Measurements from ENCODE around the gene XRN2. TPM values are rescaled to one million over a fixed set of nuclear protein-coding genes. Genes with fewer than 3 reads are reported as not detected.

Gene XRN2
- total RNA-seq, 1 experiment from 2014 or later = 77.7 TPM

- no peaks in the 10 kb centered on the region for H3K4me1 ChIP-seq (ENCODE audit: control insufficient read depth, insufficient read depth, low read length)
- no peak overlapping the region for H3K27ac ChIP-seq (ENCODE audit: low read length)
- TF ChIP-seq SIN3A (IDR thresholded peaks at IDR 0.05; ENCODE audit: borderline replicate concordance, insufficient read depth, low read depth, low read length) (no peak), TCF7L2 (IDR thresholded peaks at IDR 0.05; ENCODE audit: low read depth, low read length) (no peak), REST (IDR thresholded peaks at IDR 0.05; ENCODE audit: insufficient read depth in 1 of 2, low read depth in 2 of 2, low read length in 1 of 2) (no peak), POLR2AphosphoS5 (IDR thresholded peaks at IDR 0.05; ENCODE audit: low read depth, low read length) (no peak)
- TF ChIP-seq, protein P1, sequence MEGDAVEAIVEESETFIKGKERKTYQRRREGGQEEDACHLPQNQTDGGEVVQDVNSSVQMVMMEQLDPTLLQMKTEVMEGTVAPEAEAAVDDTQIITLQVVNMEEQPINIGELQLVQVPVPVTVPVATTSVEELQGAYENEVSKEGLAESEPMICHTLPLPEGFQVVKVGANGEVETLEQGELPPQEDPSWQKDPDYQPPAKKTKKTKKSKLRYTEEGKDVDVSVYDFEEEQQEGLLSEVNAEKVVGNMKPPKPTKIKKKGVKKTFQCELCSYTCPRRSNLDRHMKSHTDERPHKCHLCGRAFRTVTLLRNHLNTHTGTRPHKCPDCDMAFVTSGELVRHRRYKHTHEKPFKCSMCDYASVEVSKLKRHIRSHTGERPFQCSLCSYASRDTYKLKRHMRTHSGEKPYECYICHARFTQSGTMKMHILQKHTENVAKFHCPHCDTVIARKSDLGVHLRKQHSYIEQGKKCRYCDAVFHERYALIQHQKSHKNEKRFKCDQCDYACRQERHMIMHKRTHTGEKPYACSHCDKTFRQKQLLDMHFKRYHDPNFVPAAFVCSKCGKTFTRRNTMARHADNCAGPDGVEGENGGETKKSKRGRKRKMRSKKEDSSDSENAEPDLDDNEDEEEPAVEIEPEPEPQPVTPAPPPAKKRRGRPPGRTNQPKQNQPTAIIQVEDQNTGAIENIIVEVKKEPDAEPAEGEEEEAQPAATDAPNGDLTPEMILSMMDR (IDR thresholded peaks at IDR 0.05) = no peak
- in situ Hi-C loops (cut with HindIII; ENCODE audit: low pct_unique_long_range_greater_than_20kb, low sequenced_read_pairs) (no loop called here), intact Hi-C loops (cut with micrococcal nuclease; ENCODE audit: unreplicated experiment) (no loop called here)
- ChIA-PET POLR2A (no interaction called here), CTCF (no interaction called here)
- no peaks in the 10 kb centered on the region for H3K9me3 ChIP-seq (ENCODE audit: control insufficient read depth, insufficient read depth, low read depth, low read length)
- H3K36me3 ChIP-seq (ENCODE audit: control insufficient read depth, insufficient read depth, low read length) = peaks cover 30% of the 10 kb centered on the region
- H3K27me3 ChIP-seq (ENCODE audit: control insufficient read depth, insufficient read depth, low read length) = no peaks in the 10 kb centered on the region
- no peak overlapping the region for H3K4me3 ChIP-seq (ENCODE audit: low read depth in 2 of 2, low read length in 2 of 2)
- DNase-seq (ENCODE audit: low read depth, low spot score) (no peak), ATAC-seq (no peak)
- BruUV-seq (replicated peaks) = no TSS peak
Observed at GRCh38 chr20:21384308-21384892, 81.3 kb downstream of the XRN2 start.

GRCh38 chr20:21386111-21386510 lies 83.0 kb downstream of the XRN2 start:
- TF ChIP-seq POLR2AphosphoS5 (IDR thresholded peaks at IDR 0.05; ENCODE audit: low read depth, low read length) (no peak), REST (IDR thresholded peaks at IDR 0.05; ENCODE audit: insufficient read depth in 1 of 2, low read depth in 2 of 2, low read length in 1 of 2) (no peak), SIN3A (IDR thresholded peaks at IDR 0.05; ENCODE audit: borderline replicate concordance, insufficient read depth, low read depth, low read length) (no peak), TCF7L2 (IDR thresholded peaks at IDR 0.05; ENCODE audit: low read depth, low read length) (no peak)
- TF ChIP-seq, protein P1 (IDR thresholded peaks at IDR 0.05) = no peak
- H3K36me3 ChIP-seq (ENCODE audit: control insufficient read depth, insufficient read depth, low read length) = peaks cover 34% of the 10 kb centered on the region
- BruUV-seq (replicated peaks) = no TSS peak

More at GRCh38 chr20:21386111-21386510, 83.0 kb downstream of the XRN2 start:
- Histone ChIP-seq H3K9me3 (ENCODE audit: control insufficient read depth, insufficient read depth, low read depth, low read length) (no peaks in the 10 kb centered on the region), H3K27ac (ENCODE audit: low read length) (no peak overlapping the region), H3K4me3 (ENCODE audit: low read depth in 2 of 2, low read length in 2 of 2) (no peak overlapping the region), H3K4me1 (ENCODE audit: control insufficient read depth, insufficient read depth, low read length) (no peaks in the 10 kb centered on the region), H3K27me3 (ENCODE audit: control insufficient read depth, insufficient read depth, low read length) (no peaks in the 10 kb centered on the region)
- ATAC-seq (no peak), DNase-seq (ENCODE audit: low read depth, low spot score) (no peak)
- CTCF ChIA-PET = no interaction called here
- POLR2A ChIA-PET = no interaction called here
- in situ Hi-C loops (cut with HindIII; ENCODE audit: low pct_unique_long_range_greater_than_20kb, low sequenced_read_pairs) (no loop called here), intact Hi-C loops (cut with micrococcal nuclease; ENCODE audit: unreplicated experiment) (no loop called here)
